GM21526 (cell line): Measurements from ENCODE around the gene CADPS.

ENCODE experiments used
- ATAC-seq: cut with Tn5 transposase; IDR thresholded peaks from one replicate; pipeline ENCODE4 v1.9.1; 2021; ENCODE audit warnings: moderate library complexity; ENCODE audit not compliant: unreplicated experiment, low FRiP score

CADPS gene

DNA sequence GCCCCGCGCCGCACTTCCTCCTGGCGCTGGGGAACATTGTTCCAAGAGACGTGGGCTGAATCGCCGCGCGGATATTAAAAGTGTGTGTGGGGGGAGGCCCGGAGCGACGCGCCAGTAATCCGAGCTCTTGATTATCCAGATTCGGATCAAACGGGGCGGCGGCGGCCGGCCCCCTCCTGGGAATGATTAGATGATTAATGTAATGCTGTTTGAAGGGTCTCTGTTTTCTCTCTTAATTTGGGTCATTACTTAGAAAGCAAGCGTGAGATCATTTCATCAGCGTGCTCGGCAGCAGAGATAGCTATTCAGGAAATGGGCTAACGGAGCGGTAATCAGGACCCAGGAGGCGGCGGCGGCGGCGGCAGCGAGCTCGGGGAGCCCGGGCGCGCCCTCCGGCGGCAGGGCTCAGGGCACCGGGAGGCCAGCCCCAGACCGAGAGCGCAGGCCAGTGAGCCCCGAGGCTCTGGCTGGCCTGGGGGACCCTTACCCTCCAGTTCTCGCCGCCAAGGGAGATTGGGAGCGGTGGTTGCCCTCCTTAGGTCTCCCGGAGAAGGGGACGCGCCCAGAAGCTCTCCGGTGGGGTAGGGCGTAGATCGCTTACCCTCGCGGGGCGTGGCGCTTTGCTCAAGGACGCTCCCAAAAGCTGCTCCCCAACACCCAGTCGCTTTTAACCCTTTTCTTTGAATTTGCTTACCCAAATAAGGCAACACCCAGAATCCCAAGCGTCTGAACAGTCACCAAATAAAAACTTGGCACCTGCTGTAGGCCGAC lies 506.3 kb downstream of the CADPS start:
- ATAC-seq: no peak

GRCh38 chr3:62368290-62368704 lies 506.9 kb downstream of the CADPS start:
- ATAC-seq: no peak

GRCh38 chr3:62367763-62368195 lies 507.4 kb downstream of the CADPS start:
- ATAC-seq: no peak

DNA sequence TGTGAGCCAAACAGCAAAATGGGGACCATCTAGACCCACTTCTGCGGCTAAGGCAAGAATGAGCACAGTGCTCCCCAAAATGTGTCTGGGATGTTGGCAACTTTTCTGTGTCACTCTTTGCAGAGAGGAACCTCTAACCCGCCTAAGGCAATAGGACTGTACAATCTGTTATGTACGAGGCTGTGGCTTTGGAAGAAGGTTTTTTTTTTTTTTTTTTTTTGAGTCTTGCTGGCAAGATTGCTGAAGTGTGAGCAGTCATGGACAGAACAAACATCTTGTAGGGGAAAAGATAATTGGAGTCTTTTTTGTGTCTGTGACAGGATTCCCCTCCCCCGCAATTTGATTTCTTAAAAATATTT lies 509.1 kb downstream of the CADPS start:
- ATAC-seq: no peak

- no peak for ATAC-seq
Measured at GRCh38 chr3:62365391-62366125, 509.7 kb downstream of the CADPS start.

DNA sequence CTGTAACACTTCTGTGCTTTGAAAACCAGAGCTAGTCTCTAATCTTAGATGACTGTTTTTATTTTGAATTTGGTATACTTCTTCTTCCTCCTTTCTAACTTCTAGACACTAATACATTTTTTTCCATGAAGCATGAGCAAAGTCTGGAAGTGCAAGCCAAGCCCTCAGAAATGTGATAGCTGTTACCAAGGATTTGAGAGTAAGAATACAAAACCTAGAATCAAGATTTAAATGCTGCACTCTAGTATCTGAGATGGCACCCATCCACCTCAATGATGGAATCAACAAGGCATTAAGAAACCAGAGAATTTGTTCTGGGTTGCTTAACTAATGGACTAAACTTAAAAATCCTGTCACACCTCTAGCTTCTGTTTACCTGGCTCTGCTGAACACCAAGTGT lies 511.0 kb downstream of the CADPS start:
- ATAC-seq: no peak

GRCh38 chr3:62363275-62363674 lies 511.9 kb downstream of the CADPS start:
- no peak for ATAC-seq

- ATAC-seq: no peak
Measured at GRCh38 chr3:62361824-62362223, 513.4 kb downstream of the CADPS start.

GRCh38 chr3:62361261-62361660 lies 514.0 kb downstream of the CADPS start:
- no peak for ATAC-seq

- ATAC-seq: no peak
Measured at GRCh38 chr3:62359531-62359930, 515.7 kb downstream of the CADPS start.

DNA sequence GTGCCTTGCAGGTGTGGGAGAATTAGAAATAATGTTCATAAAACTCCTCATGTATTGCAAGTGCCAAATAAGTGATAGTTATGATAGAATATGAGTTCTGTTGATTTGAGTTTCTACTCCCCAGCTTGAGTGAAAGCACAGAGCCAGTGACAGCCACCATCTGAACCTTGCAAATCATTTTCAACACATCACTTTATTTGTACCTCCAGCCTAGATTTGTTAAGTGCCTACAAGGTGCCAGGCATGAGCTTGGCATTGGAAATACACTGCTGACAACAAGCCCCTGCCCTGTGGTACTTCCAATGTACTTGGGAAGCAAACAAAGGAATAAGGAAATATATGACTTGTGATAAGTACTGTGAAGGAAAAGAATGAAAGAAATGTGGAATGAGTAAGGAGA lies 518.9 kb downstream of the CADPS start:
- no peak for ATAC-seq

- no peak for ATAC-seq
Measured at GRCh38 chr3:62355703-62356102, 519.5 kb downstream of the CADPS start.
